K562 (cell line): Measurements from ENCODE around the gene SLC35G3. TPM values are rescaled to one million over a fixed set of nuclear protein-coding genes. Genes with fewer than 3 reads are reported as not detected.

Experiments
- ATAC-seq: fragments of 200-7000 bp; cut with Tn5 transposase; 3 replicates; pipeline ENCODE4 v1.9.1; 2020; ENCODE audit warnings: moderate library complexity
- BruUV-seq: library from RNA; stranded (reverse); fragments of 400-500 nt; replicated peaks from 2 replicates; lab custom pipeline; 2021; lab: Mats Ljungman, UMichigan
- CTCF ChIA-PET: fragments of 300-600 bp; formaldehyde crosslinking; extraction: SDS; loops from one replicate; lab custom pipeline; 2021; ENCODE audit warnings: low intra/inter-chr PET ratio; lab: Yijun Ruan, JAX
- POLR2A ChIA-PET: fragments of 300-600, 350-650 bp; sonication (Branson Sonifier 250); formaldehyde crosslinking; extraction: SDS; loops from one replicate; lab custom pipeline; 2021; ENCODE audit warnings: antibody characterized with exemption, inconsistent platforms; lab: Yijun Ruan, JAX
- DNase-seq, 4 experiments: peaks; one replicate each; pipeline versions ENCODE4 v3.0.0 to v3.0.0-alpha.2; 2011 to 2018; ENCODE audit warnings: low spot score in 3 of 4, mixed read lengths in 3 of 4; ENCODE audit errors: extremely low read depth in 1 of 4
- FAIRE-seq: peaks from 2 replicates; lab custom pipeline; 2011; peaks lifted over from hg19 to GRCh38; lab: Jason Lieb, UNC
- H2AFZ ChIP-seq: 2 replicates; pipeline ENCODE4 v1.6.0; 2011; ENCODE audit warnings: low read depth, low read length, control low read depth, inconsistent platforms
- H3K27ac ChIP-seq: fragments of 200-600 bp; 3 replicates; pipeline ENCODE4 v1.8.0; 2011; ENCODE audit warnings: low read depth, mild to moderate bottlenecking, control low read depth, inconsistent platforms, low read length, moderate library complexity, mixed read lengths; ENCODE audit errors: extremely low read depth
- H3K27me3 ChIP-seq, 2 experiments: fragments of 300-600 bp in 1 of 2; 2 replicates in 1 of 2; 3 replicates in 1 of 2; pipeline versions ENCODE4 v1.6.0 to v1.8.0; 2011; ENCODE audit warnings: inconsistent platforms in 2 of 2, low read length in 2 of 2, mild to moderate bottlenecking in 1 of 2, mixed read lengths in 1 of 2, moderate library complexity in 1 of 2; ENCODE audit not compliant: control insufficient read depth in 2 of 2, insufficient read depth in 2 of 2
- H3K36me3 ChIP-seq: fragments of 300-600 bp; 3 replicates; pipeline ENCODE4 v1.8.0; 2011; ENCODE audit warnings: mild to moderate bottlenecking, low read length, inconsistent platforms; ENCODE audit not compliant: control insufficient read depth, insufficient read depth
- H3K4me1 ChIP-seq, 2 experiments: fragments of 200-600 bp in 1 of 2; replicated peaks in 1 of 2; 2 replicates in 1 of 2; 3 replicates in 1 of 2; pipeline versions ENCODE4 v1.5.1 to v1.8.0; 2011; ENCODE audit warnings: inconsistent platforms in 2 of 2, low read length in 2 of 2, mild to moderate bottlenecking in 1 of 2, mixed read lengths in 1 of 2, moderate library complexity in 1 of 2; ENCODE audit not compliant: control insufficient read depth in 2 of 2, insufficient read depth in 2 of 2
- H3K4me2 ChIP-seq: 2 replicates; pipeline ENCODE4 v1.6.1; 2011; ENCODE audit warnings: low read length, control low read depth, inconsistent platforms, mixed read lengths; ENCODE audit not compliant: insufficient read depth
- H3K4me3 ChIP-seq: fragments of 200-600 bp; sonication (generic), shearing (Covaris generic); 2 replicates; pipeline ENCODE4 v1.5.1; 2016; ENCODE audit warnings: control low read depth, inconsistent platforms
- H3K79me2 ChIP-seq: fragments of 200-600 bp; 3 replicates; pipeline ENCODE4 v1.8.0; 2011; ENCODE audit warnings: low read length, inconsistent platforms; ENCODE audit not compliant: control insufficient read depth, insufficient read depth
- H3K9ac ChIP-seq, 2 experiments: 2 replicates each; pipeline versions ENCODE4 v1.6.0 to v1.6.1; 2011; ENCODE audit warnings: low read depth in 2 of 2, low read length in 2 of 2, control low read depth in 1 of 2, inconsistent platforms in 1 of 2, mild to moderate bottlenecking in 1 of 2, mixed read lengths in 1 of 2; ENCODE audit not compliant: insufficient read depth in 1 of 2
- H3K9me1 ChIP-seq: one replicate; pipeline ENCODE4 v1.6.0; 2011; ENCODE audit warnings: inconsistent platforms, mild to moderate bottlenecking, low read length, moderate library complexity; ENCODE audit not compliant: control insufficient read depth, insufficient read depth
- H3K9me3 ChIP-seq: replicated peaks from 2 replicates; pipeline ENCODE4 v1.5.1; 2011; ENCODE audit warnings: low read depth, low read length, inconsistent platforms; ENCODE audit not compliant: control insufficient read depth, insufficient read depth
- H4K20me1 ChIP-seq: replicated peaks from 2 replicates; pipeline ENCODE4 v1.6.1; 2011; ENCODE audit warnings: low read length, inconsistent platforms, mixed read lengths; ENCODE audit not compliant: control insufficient read depth, insufficient read depth
- ATF1 ChIP-seq, 2 experiments: fragments of 450-650 bp in 1 of 2; IDR thresholded peaks; 2 replicates each; pipeline ENCODE4 v1.6.1; 2016; ENCODE audit warnings: missing compliant biosample characterization in 1 of 2, missing genetic modification characterization in 1 of 2
- E2F8 ChIP-seq: fragments of 450-650 bp; IDR thresholded peaks from 2 replicates; pipeline ENCODE4 v1.7.1; 2018; ENCODE audit warnings: mild to moderate bottlenecking, low read depth; ENCODE audit not compliant: partially characterized antibody
- HLTF ChIP-seq: fragments of 450-650 bp; IDR thresholded peaks from 2 replicates; pipeline ENCODE4 v1.6.1; 2016
- JUN ChIP-seq, 2 experiments: sonication (generic) in 1 of 2; formaldehyde crosslinking in 1 of 2; IDR thresholded peaks; 2 replicates each; pipeline versions ENCODE4 v1.6.1 to v1.8.0; 2012 to 2022; ENCODE audit warnings: borderline replicate concordance in 2 of 2, mild to moderate bottlenecking in 2 of 2, improper control_type of control experiment in 1 of 2, low read depth in 1 of 2, low read length in 1 of 2, missing genetic modification reagents in 1 of 2
- LEF1 ChIP-seq: fragments of 450-650 bp; IDR thresholded peaks from 2 replicates; pipeline ENCODE4 v1.6.1; 2016; ENCODE audit warnings: mild to moderate bottlenecking
- MBD2 ChIP-seq: sonication (generic); IDR thresholded peaks from 2 replicates; pipeline ENCODE4 v1.6.1; 2016; ENCODE audit warnings: low read depth, borderline replicate concordance
- MCM7 ChIP-seq, 2 experiments: fragments of 450-650 bp; IDR thresholded peaks; 2 replicates each; pipeline ENCODE4 v1.6.1; 2016 to 2018
- RFX5 ChIP-seq: IDR thresholded peaks from 2 replicates; pipeline ENCODE4 v1.6.1; 2011; ENCODE audit warnings: low read depth, mild to moderate bottlenecking, improper control_type of control experiment, low read length
- ZFP36 ChIP-seq: fragments of 150-350 bp; IDR thresholded peaks from 2 replicates; pipeline ENCODE4 v1.6.1; 2018; ENCODE audit warnings: low read length, low read depth; ENCODE audit not compliant: partially characterized antibody
- ZHX1 ChIP-seq: fragments of 150-350 bp; conservative IDR thresholded peaks from 2 replicates; pipeline ENCODE4 v1.6.1; 2014; ENCODE audit warnings: low read length
- ZNF584 ChIP-seq: fragments of 200-800 bp; sonication (Bioruptor generic); IDR thresholded peaks from 2 replicates; pipeline ENCODE4 v1.6.1; 2016; ENCODE audit warnings: low read depth, mild to moderate bottlenecking, missing genetic modification characterization, missing compliant biosample characterization
- ZNF79 ChIP-seq: fragments of 250-450 bp; sonication (Bioruptor Pico); IDR thresholded peaks from 2 replicates; pipeline ENCODE4 v1.4.0; 2020; ENCODE audit warnings: low read depth, mild to moderate bottlenecking, moderate library complexity
- WGBS: fragments of 100-300 bp; shearing (Covaris generic); methylation state at CpG from one replicate; pipeline ENCODE4 v1.1.6; 2016; ENCODE audit warnings: low coverage, mixed read lengths; ENCODE audit not compliant: insufficient coverage; ENCODE audit errors: missing lambda C conversion rate; 5-methylcytosine and 5-hydroxymethylcytosine counted together
- in situ Hi-C: fragments of 300-500 bp; cut with MboI; formaldehyde crosslinking; loops from 4 replicates; pipeline ENCODE4 v1.15.0; 2018; ENCODE audit warnings: inconsistent platforms, mixed read lengths
- intact Hi-C: fragments of 100-400 bp; cut with micrococcal nuclease; formaldehyde crosslinking; loops from 2 replicates; pipeline ENCODE4 v1.14.2; 2022
- polyA plus RNA-seq, 8 experiments: library from polyadenylated mRNA; depleted of rRNA in 4 of 8; stranded (reverse) in 5 of 8; unstranded in 3 of 8; fragments of >200 nt; fragmentation: Nextera tagmentation in 2 of 8; fragmentation: Illumina TruSeq in 1 of 8; extraction: Ambion mirVana in 2 of 8; extraction: Trizol in 1 of 8; gene quantifications; 2 replicates each; pipeline versions ENCODE4 v1.2.1 to v1.2.3, GENCODE V29; 2011 to 2014; ENCODE audit warnings: inconsistent platforms in 1 of 8, missing spikeins in 1 of 8
- total RNA-seq, 7 experiments: library from RNA; depleted of rRNA in 6 of 7; stranded (reverse); fragments of >200 nt in 6 of 7; fragmentation: Illumina TruSeq in 2 of 7; extraction: Trizol in 2 of 7; gene quantifications; 2 replicates each; pipeline versions ENCODE4 v1.2.1 to v1.2.3, GENCODE V29; 2011 to 2021; ENCODE audit warnings: low replicate concordance in 1 of 7

SLC35G3 gene
- total and polyA plus RNA-seq, 9 of the 15 experiments (the other 6 are each of a cell fraction or from before 2014, with no cell fraction given) = not detected

GRCh38 chr17:35214631-35215273 is 20.6 kb upstream of the SLC35G3 start:
- TF ChIP-seq LEF1 (no peak), ZNF79 (CRISPR knock-in tag) (no peak), E2F8 (no peak), ZHX1 (no peak), RFX5 (no peak), ATF1 (CRISPR knock-in tag; IDR thresholded peaks at IDR 0.05) (no peak), ATF1 (tag; IDR thresholded peaks at IDR 0.05) (no peak), JUN (IDR thresholded peaks at IDR 0.05; ENCODE audit: borderline replicate concordance, low read depth, low read length) (no peak), JUN (CRISPR knock-in tag; IDR thresholded peaks at IDR 0.05; ENCODE audit: borderline replicate concordance) (no peak), MBD2 (no peak), ZFP36 (no peak), HLTF (no peak), MCM7 (IDR thresholded peaks at IDR 0.05) (no peak), ZNF584 (no peak)
- POLR2A ChIA-PET = no interaction called here
- intact Hi-C loops (no loop called here), in situ Hi-C loops (no loop called here)
- no peak for FAIRE-seq
- Histone ChIP-seq H3K4me2 (no peak overlapping the region), H3K4me1 (no peaks in the 10 kb centered on the region), H3K9ac (no peak overlapping the region), H3K4me3 (no peak overlapping the region), H3K36me3 (no peaks in the 10 kb centered on the region), H3K27ac (no peak overlapping the region), H3K9me1 (no peaks in the 10 kb centered on the region), H4K20me1 (no peaks in the 10 kb centered on the region), H2AFZ (no peak overlapping the region), H3K9me3 (no peaks in the 10 kb centered on the region), H3K27me3 (peaks cover 5 to 14% of the 10 kb centered on the region in 2 experiments; a peak in 2 of 5 replicates), H3K79me2 (no peaks in the 10 kb centered on the region)
- DNase-seq = no peak
- CTCF ChIA-PET = no interaction called here
- WGBS = 3% methylated on average over 5 of the region's 5 CpGs
- no peak for ATAC-seq
- no TSS peak for BruUV-seq
